Peyer's patch (tissue), 4 donors: ENCODE results near the gene MYBPC3. TPM values are rescaled to one million over a fixed set of nuclear protein-coding genes. Genes with fewer than 3 reads are reported as not detected.

Source experiments
- DNase-seq, 3 donors: peaks; one replicate each; pipeline ENCODE4 v3.0.0-alpha.2; 2017 to 2019
- H3K27ac ChIP-seq, 4 donors: fragments of 200-600 bp; sonication (generic); one replicate each; pipeline ENCODE4 v1.5.1; 2016 to 2019
- H3K27me3 ChIP-seq, 2 donors: fragments of 200-600 bp; sonication (generic); one replicate each; pipeline ENCODE4 v1.5.1; 2019
- H3K36me3 ChIP-seq, 3 donors: fragments of 200-600 bp; sonication (generic); one replicate each; pipeline ENCODE4 v1.5.1; 2016 to 2019
- H3K4me1 ChIP-seq, 4 donors: fragments of 200-600 bp; sonication (generic); one replicate each; pipeline ENCODE4 v1.5.1; 2016 to 2019
- H3K4me3 ChIP-seq, 4 donors: fragments of 200-600 bp; sonication (generic); 1 replicate in 3 of 4; 2 replicates in 1 of 4; pipeline ENCODE4 v1.5.1; 2016 to 2019; ENCODE audit warnings: mild to moderate bottlenecking in 1 of 4
- H3K9me3 ChIP-seq, 4 donors: fragments of 200-600 bp; sonication (generic); one replicate each; pipeline ENCODE4 v1.5.1; 2016 to 2019; ENCODE audit warnings: mild to moderate bottlenecking in 1 of 4
- POLR2A ChIP-seq, 2 donors: fragments of 450-650 bp; IDR thresholded peaks; one replicate each; pipeline ENCODE4 v1.5.1; 2017; ENCODE audit warnings: antibody characterized with exemption in 2 of 2, mild to moderate bottlenecking in 2 of 2, moderate library complexity in 2 of 2
- total RNA-seq, 4 donors: library from RNA; depleted of rRNA; stranded (reverse); fragments of >200 nt; gene quantifications; one replicate each; pipeline ENCODE4 v1.1.0, GENCODE V29; 2016
- TF ChIP-seq, protein P1 (sequence below), 6 experiments: fragments of 450-650 bp in 4 of 6; fragments of 200-600 bp in 2 of 6; sonication (generic) in 1 of 6; IDR thresholded peaks; one replicate each; pipeline ENCODE4 v1.5.1; 2017 to 2019; ENCODE audit warnings: antibody characterized with exemption in 6 of 6, mild to moderate bottlenecking in 3 of 6, moderate library complexity in 1 of 6

The MYBPC3 gene
- total RNA-seq, 4 donors from 2014 or later: not detected

- TF ChIP-seq POLR2A (IDR thresholded peaks at IDR 0.05): no peak
- TF ChIP-seq, protein P1, sequence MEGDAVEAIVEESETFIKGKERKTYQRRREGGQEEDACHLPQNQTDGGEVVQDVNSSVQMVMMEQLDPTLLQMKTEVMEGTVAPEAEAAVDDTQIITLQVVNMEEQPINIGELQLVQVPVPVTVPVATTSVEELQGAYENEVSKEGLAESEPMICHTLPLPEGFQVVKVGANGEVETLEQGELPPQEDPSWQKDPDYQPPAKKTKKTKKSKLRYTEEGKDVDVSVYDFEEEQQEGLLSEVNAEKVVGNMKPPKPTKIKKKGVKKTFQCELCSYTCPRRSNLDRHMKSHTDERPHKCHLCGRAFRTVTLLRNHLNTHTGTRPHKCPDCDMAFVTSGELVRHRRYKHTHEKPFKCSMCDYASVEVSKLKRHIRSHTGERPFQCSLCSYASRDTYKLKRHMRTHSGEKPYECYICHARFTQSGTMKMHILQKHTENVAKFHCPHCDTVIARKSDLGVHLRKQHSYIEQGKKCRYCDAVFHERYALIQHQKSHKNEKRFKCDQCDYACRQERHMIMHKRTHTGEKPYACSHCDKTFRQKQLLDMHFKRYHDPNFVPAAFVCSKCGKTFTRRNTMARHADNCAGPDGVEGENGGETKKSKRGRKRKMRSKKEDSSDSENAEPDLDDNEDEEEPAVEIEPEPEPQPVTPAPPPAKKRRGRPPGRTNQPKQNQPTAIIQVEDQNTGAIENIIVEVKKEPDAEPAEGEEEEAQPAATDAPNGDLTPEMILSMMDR (IDR thresholded peaks at IDR 0.05): no peak
- DNase-seq: no peak
- no peak overlapping the region for H3K4me3 ChIP-seq
- H3K9me3 ChIP-seq: no peaks in the 10 kb centered on the region
- H3K4me1 ChIP-seq: no peaks in the 10 kb centered on the region
- H3K36me3 ChIP-seq: no peaks in the 10 kb centered on the region
- H3K27ac ChIP-seq: no peak overlapping the region
- no peaks in the 10 kb centered on the region for H3K27me3 ChIP-seq
These were observed 2.9 kb downstream of the MYBPC3 start for GRCh38 chr11:47349521-47350095.

GRCh38 chr11:47348859-47349258 is 3.6 kb downstream of the MYBPC3 start:
- no peaks in the 10 kb centered on the region for H3K36me3 ChIP-seq
- no peak overlapping the region for H3K4me3 ChIP-seq
- no peak overlapping the region for H3K27ac ChIP-seq
- TF ChIP-seq, protein P1 (IDR thresholded peaks at IDR 0.05): peak in 1 of 6 experiments; percentile 6
- TF ChIP-seq POLR2A (IDR thresholded peaks at IDR 0.05): no peak
- no peaks in the 10 kb centered on the region for H3K27me3 ChIP-seq
- no peaks in the 10 kb centered on the region for H3K4me1 ChIP-seq
- H3K9me3 ChIP-seq: no peaks in the 10 kb centered on the region
- DNase-seq: no peak

GRCh38 chr11:47348131-47348802 is 4.2 kb downstream of the MYBPC3 start:
- H3K27me3 ChIP-seq: no peaks in the 10 kb centered on the region
- no peak for TF ChIP-seq POLR2A (IDR thresholded peaks at IDR 0.05)
- TF ChIP-seq, protein P1 (IDR thresholded peaks at IDR 0.05): no peak
- no peak overlapping the region for H3K27ac ChIP-seq
- H3K36me3 ChIP-seq: no peaks in the 10 kb centered on the region
- H3K4me3 ChIP-seq: no peak overlapping the region
- no peaks in the 10 kb centered on the region for H3K9me3 ChIP-seq
- DNase-seq: no peak
- H3K4me1 ChIP-seq: no peaks in the 10 kb centered on the region

GRCh38 chr11:47347137-47347536 is 5.4 kb downstream of the MYBPC3 start:
- no peaks in the 10 kb centered on the region for H3K27me3 ChIP-seq
- H3K36me3 ChIP-seq: no peaks in the 10 kb centered on the region
- H3K4me1 ChIP-seq: no peaks in the 10 kb centered on the region
- no peak overlapping the region for H3K27ac ChIP-seq
- H3K9me3 ChIP-seq: no peaks in the 10 kb centered on the region
- no peak for DNase-seq
- TF ChIP-seq POLR2A (IDR thresholded peaks at IDR 0.05): no peak
- TF ChIP-seq, protein P1 (IDR thresholded peaks at IDR 0.05): no peak
- no peak overlapping the region for H3K4me3 ChIP-seq

GRCh38 chr11:47345890-47346563 is 6.5 kb downstream of the MYBPC3 start:
- Histone ChIP-seq H3K4me1 (no peaks in the 10 kb centered on the region), H3K36me3 (no peaks in the 10 kb centered on the region), H3K4me3 (no peak overlapping the region), H3K27me3 (no peaks in the 10 kb centered on the region), H3K9me3 (no peaks in the 10 kb centered on the region), H3K27ac (no peak overlapping the region)
- TF ChIP-seq, protein P1 (IDR thresholded peaks at IDR 0.05): no peak
- no peak for TF ChIP-seq POLR2A (IDR thresholded peaks at IDR 0.05)
- DNase-seq: peak in 1 of 3 donors; percentile 46
